A673 (cell line): ENCODE results near the gene ABCB8.

Experiments used
- CTCF ChIP-seq: fragments of 300-800, 200-600 bp; sonication (generic); conservative IDR thresholded peaks from 2 replicates; pipeline ENCODE4 v1.5.1; 2017; ENCODE audit warnings: low read depth, mild to moderate bottlenecking, antibody characterized with exemption, low read length, moderate library complexity, mixed read lengths
- EZH2 ChIP-seq: fragments of 200-600 bp; sonication (generic); IDR thresholded peaks from 2 replicates; pipeline ENCODE4 v1.6.1; 2017; ENCODE audit warnings: borderline replicate concordance, low read depth, mild to moderate bottlenecking, mixed read lengths, antibody characterized with exemption, low read length; ENCODE audit not compliant: poor library complexity, severe bottlenecking

DNA sequence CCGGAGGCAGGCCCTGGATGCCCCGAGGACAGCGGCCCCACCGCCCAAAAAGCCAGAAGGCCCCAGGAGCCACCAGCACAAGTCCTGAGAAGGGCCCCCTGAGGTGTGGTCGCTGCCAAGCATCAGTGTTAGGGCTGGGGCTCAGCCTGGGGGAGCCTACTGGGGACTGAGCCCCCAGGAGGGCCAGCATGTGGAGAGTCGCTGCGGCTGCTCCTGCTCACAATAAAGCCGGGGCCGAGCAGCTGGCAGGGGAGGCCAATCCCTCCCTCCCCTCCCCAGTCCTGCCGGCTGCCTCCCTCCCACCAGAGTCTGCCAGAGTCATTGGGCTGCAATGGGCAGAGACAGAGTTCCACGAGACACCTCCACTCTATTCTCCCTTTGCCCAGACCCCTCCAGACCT lies 17.0 kb downstream of the ABCB8 start:
- no peak for TF ChIP-seq CTCF
- TF ChIP-seq EZH2: no peak
